Esophagus muscularis mucosa (tissue), 4 donors: ENCODE results near the gene KRT86. TPM values are rescaled to one million over a fixed set of nuclear protein-coding genes. Genes with fewer than 3 reads are reported as not detected.
A peak's percentile ranks its signal among the peaks of the same experiment; 100 is the strongest.

Experiments used
- DNase-seq: peaks from one replicate; pipeline ENCODE4 v3.0.0-alpha.2; 2017; ENCODE audit errors: extremely low spot score
- H3K27ac ChIP-seq, 4 donors: fragments of 200-600 bp; sonication (generic); replicated peaks in 1 of 4; 1 replicate in 3 of 4; 2 replicates in 1 of 4; pipeline ENCODE4 v1.5.1; 2016 to 2019; ENCODE audit warnings: mild to moderate bottlenecking in 1 of 4
- H3K27me3 ChIP-seq, 4 donors: fragments of 200-600 bp; sonication (generic); one replicate each; pipeline versions ENCODE4 v1.5.1 to v1.6.0; 2016 to 2019
- H3K36me3 ChIP-seq, 4 donors: fragments of 200-600 bp; sonication (generic); one replicate each; pipeline ENCODE4 v1.5.1; 2016 to 2019
- H3K4me1 ChIP-seq, 4 donors: fragments of 200-600 bp; sonication (generic); one replicate each; pipeline ENCODE4 v1.5.1; 2016 to 2019
- H3K4me3 ChIP-seq, 4 donors: fragments of 200-600 bp; sonication (generic); 1 replicate in 2 of 4; 2 replicates in 2 of 4; pipeline ENCODE4 v1.5.1; 2016 to 2019; ENCODE audit warnings: mild to moderate bottlenecking in 4 of 4, moderate library complexity in 1 of 4
- H3K9me3 ChIP-seq, 4 donors: fragments of 200-600 bp; sonication (generic); 1 replicate in 3 of 4; 2 replicates in 1 of 4; pipeline ENCODE4 v1.5.1; 2016 to 2019
- CTCF ChIP-seq, 3 experiments: fragments of 200-600 bp in 2 of 3; fragments of 450-650 bp in 1 of 3; sonication (generic) in 2 of 3; IDR thresholded peaks; one replicate each; pipeline ENCODE4 v1.5.1; 2017 to 2019; ENCODE audit warnings: antibody characterized with exemption in 3 of 3, mild to moderate bottlenecking in 2 of 3, moderate library complexity in 1 of 3
- EP300 ChIP-seq: sonication (generic); formaldehyde crosslinking; IDR thresholded peaks from one replicate; pipeline ENCODE4 v1.6.1; 2017; ENCODE audit warnings: antibody characterized with exemption
- POLR2A ChIP-seq: fragments of 450-650 bp; IDR thresholded peaks from one replicate; pipeline ENCODE4 v1.6.1; 2017; ENCODE audit warnings: antibody characterized with exemption, moderate library complexity, mild to moderate bottlenecking, low read depth
- POLR2AphosphoS5 ChIP-seq, 2 donors: sonication (generic); formaldehyde crosslinking; IDR thresholded peaks; one replicate each; pipeline ENCODE4 v1.6.1; 2017; ENCODE audit warnings: antibody characterized with exemption in 2 of 2
- WGBS: methylation state at CpG from one replicate; pipeline ENCODE4 v1.1.5; 2018; 5-methylcytosine and 5-hydroxymethylcytosine counted together
- intact Hi-C: fragments of 100-400 bp; cut with DNase I; formaldehyde crosslinking; loops from one replicate; pipeline ENCODE4 v1.15.1; 2023
- total RNA-seq, 4 donors: library from RNA; depleted of rRNA; stranded (reverse); fragments of >200 nt; gene quantifications; one replicate each; pipeline versions ENCODE4 v1.1.0 to v1.2.1, GENCODE V29; 2016

The KRT86 gene
- total RNA-seq, 4 donors from 2014 or later = 0.29 to 0.33 TPM; not detected in 2

DNA sequence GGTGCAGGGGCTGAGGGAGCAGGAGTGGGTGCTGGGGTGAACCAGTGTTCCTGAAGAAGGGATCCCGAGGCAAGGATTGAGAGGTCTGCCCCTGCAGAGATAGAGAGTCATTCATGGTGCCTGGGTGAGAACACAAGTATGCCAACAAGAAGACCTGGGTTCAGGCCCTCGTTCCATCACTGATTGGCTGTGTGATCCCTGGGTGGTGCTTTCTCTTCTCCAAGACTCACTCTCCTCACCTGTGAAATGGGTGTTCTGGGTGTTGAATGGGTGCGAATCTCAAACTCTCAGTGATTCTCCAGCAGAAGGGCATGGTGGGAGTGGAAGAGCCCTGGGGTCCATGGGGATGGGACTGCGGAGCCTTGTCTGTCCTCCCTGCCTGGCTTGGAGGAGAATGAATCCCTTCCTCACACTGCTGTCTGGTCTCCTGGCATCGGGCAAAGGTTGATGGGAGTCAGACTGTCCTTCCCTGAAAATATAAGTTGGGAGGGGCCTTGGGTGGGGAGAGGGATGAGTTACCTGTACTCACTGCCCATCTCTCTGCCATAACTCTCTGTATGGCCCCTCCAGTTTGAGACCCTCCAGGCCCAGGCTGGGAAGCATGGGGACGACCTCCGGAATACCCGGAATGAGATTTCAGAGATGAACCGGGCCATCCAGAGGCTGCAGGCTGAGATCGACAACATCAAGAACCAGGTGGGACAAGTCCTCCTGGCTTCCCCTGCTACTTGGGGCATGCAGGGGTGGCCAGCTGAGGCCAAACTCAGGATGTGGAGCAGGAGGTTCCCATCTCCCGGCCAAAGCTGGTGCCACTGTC, 31.8 kb upstream of the KRT86 start:
- no peak for TF ChIP-seq POLR2AphosphoS5 (IDR thresholded peaks at IDR 0.05)
- TF ChIP-seq EP300 = no peak
- TF ChIP-seq POLR2A = no peak
- no peak for TF ChIP-seq CTCF (IDR thresholded peaks at IDR 0.05)
- Histone ChIP-seq H3K27ac (no peak overlapping the region), H3K36me3 (no peaks in the 10 kb centered on the region), H3K4me3 (no peak overlapping the region), H3K9me3 (no peaks in the 10 kb centered on the region), H3K27me3 (peaks cover 0 to 3% (median 0%) of the 10 kb centered on the region in 4 donors), H3K4me1 (peaks cover 16 to 43% (median 33%) of the 10 kb centered on the region in 4 donors)
- intact Hi-C loops = no loop called here
- 93% methylated on average over 7 of the region's 11 CpGs for WGBS
- DNase-seq = no peak

DNA sequence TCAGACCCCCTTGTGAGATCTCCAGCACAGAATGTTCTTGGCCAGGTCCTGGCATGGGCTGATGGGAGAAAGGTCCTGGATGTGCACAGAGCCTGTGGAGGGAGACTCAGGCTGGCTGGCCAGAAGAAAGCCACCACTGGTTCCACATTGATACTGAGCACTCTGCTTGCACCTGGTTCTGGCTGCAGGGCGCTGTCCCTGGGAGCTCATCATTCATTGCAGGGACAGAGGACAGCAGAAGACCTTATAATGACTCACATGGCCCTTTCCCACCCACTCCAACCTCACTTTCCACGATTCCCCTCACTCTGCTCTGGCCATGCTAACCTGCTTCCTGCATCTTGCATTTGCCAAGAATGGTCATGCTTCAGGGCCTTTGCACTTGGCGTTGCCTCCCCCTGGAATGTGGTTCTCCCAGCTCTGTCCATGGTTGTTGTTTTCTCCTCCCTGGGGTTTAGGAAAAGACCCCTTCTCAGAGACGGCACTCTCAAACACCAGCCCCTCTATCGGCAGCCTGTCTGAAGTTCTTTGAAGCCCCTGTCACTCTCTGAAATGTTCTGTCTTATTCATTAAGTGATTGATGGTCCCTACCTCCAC, 31.1 kb upstream of the KRT86 start:
- Histone ChIP-seq H3K4me3 (no peak overlapping the region), H3K9me3 (no peaks in the 10 kb centered on the region), H3K27me3 (peaks cover 0 to 6% (median 0%) of the 10 kb centered on the region in 4 donors), H3K4me1 (peaks cover 16 to 50% (median 38%) of the 10 kb centered on the region in 4 donors), H3K27ac (peak overlapping the region in 3 of 4 donors; percentile 33 to 65 (median 54)), H3K36me3 (no peaks in the 10 kb centered on the region)
- 70% methylated on average over 5 of the region's 5 CpGs for WGBS
- no peak for DNase-seq
- intact Hi-C loops = no loop called here
- TF ChIP-seq POLR2A = no peak
- no peak for TF ChIP-seq POLR2AphosphoS5 (IDR thresholded peaks at IDR 0.05)
- TF ChIP-seq CTCF (IDR thresholded peaks at IDR 0.05) = no peak

DNA sequence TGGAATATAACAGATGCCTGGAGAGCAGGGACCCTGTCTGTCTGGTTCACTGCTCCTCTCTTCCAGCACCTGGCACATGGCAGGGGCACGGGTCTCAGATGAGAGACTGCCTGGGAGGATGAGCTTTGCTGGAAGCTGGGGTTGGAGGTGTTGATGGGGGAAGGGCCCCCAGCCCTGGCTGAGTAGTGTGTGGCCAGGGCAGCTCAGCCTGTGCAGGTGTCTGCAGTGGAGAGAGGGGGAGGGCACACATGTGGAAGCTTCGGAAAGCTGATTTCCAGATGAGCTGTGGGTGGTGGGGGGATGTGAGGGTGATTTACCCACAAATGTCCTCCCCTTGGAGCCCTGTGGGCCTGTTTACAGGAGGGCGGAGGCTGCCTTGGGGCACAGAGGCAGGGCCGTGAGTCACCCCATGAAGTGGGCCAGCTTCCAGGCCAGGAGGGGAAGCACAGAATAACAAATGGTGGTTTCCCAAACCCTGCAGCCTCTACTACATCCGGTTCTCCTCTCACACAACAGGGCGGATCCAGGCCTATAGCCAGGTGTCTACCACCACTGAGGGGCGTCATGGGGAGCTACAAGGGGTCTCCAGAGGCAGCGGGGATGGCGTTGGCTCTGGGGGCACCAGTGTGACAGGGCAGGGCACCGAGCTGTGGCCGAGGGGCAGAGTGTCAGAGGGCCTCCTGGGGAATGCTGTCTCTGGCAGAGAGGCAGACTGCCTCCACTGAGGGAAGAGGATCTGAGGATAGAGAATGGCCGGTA, 30.4 kb upstream of the KRT86 start:
- peak overlapping the region; percentile 33 to 65 (median 54) for H3K27ac ChIP-seq
- 40% methylated on average over 3 of the region's 12 CpGs for WGBS
- no peak overlapping the region for H3K4me3 ChIP-seq
- no peaks in the 10 kb centered on the region for H3K9me3 ChIP-seq
- intact Hi-C loops = no loop called here
- TF ChIP-seq POLR2AphosphoS5 (IDR thresholded peaks at IDR 0.05) (peak; percentile 42 to 45), EP300 (no peak)
- no peak for DNase-seq
- peaks cover 0 to 13% (median 0%) of the 10 kb centered on the region in 4 donors for H3K27me3 ChIP-seq
- H3K4me1 ChIP-seq = peaks cover 23 to 56% (median 45%) of the 10 kb centered on the region in 4 donors
- no peaks in the 10 kb centered on the region for H3K36me3 ChIP-seq

DNA sequence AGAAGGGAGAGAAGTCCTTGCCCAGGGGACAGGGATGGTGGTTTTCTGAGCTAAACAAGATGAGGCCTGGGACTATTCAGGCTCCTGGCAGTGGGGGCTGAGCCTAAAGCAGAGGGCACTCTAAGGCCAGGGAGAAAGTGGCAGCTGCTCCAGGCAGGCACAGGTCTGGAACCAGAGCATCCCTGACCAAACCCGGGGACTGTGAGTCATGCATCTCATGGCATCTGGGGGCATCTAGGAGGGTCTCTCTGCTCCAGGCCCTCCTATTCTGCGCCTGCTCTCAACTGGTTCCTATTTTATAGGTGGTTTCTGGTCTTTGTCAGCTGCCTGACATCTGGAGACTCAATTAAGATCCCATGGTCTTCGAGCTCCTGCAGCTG, 29.8 kb upstream of the KRT86 start:
- no peak for DNase-seq
- Histone ChIP-seq H3K36me3 (no peaks in the 10 kb centered on the region), H3K27me3 (peaks cover 0 to 19% (median 0%) of the 10 kb centered on the region in 4 donors), H3K9me3 (no peaks in the 10 kb centered on the region), H3K4me3 (no peak overlapping the region), H3K4me1 (peaks cover 24 to 62% (median 50%) of the 10 kb centered on the region in 4 donors), H3K27ac (peak overlapping the region; percentile 33 to 65 (median 54))
- intact Hi-C loops = no loop called here
- TF ChIP-seq CTCF (IDR thresholded peaks at IDR 0.05) = no peak
- TF ChIP-seq EP300 = no peak
- no peak for TF ChIP-seq POLR2A
- no peak for TF ChIP-seq POLR2AphosphoS5 (IDR thresholded peaks at IDR 0.05)
- WGBS = 85% methylated on average over 3 of the region's 3 CpGs
